SK-N-DZ (cell line): ENCODE results near the gene AOPEP.
"Not testable (repeated sequence)": the region's sequence is repeated elsewhere in the genome, so short reads cannot be mapped to it uniquely, and the experiment has no call there.

ENCODE experiments used
- DNase-seq: peaks from one replicate; pipeline ENCODE4 v3.0.0-alpha.2; 2015; ENCODE audit warnings: low spot score

The AOPEP gene

DNA sequence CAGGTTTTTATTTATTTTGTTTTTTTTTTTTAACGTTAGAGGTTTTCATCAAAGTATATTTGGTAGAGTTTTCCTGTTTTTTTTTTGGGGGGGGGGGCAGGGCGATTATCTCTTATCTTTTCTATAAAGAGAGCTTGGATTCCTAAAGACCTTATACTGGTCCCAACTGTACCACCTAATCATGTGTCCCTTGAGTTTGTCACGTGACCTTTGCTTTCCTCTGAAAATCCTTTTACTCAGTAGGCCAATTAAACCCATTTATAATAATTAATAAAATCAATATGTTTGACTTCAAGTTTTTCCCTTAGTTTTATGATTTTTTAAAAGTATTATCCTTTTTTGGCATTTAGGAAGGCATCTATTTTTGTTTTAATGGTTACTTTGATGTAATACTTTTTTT, 286.4 kb downstream of the AOPEP start:
- DNase-seq, result no peak

DNA sequence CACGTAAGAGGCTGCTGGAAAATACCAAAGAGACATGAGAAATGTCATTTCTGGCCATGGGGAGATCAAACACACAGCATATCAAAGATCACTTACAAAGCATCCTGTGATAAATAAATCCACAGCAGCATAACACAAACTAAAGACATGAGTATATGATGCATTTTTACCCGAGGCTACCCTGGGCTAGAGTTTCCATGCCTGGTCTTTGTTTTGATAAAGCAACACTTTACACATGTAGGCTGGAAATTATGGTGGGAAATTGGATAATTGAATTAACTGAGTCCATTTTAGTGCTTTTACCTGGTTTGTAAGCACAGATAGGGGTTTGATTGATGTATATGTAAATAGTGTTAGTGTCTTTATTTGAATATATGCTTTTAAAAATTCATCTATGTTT, 288.4 kb downstream of the AOPEP start:
- peak; percentile 52 for DNase-seq

DNA sequence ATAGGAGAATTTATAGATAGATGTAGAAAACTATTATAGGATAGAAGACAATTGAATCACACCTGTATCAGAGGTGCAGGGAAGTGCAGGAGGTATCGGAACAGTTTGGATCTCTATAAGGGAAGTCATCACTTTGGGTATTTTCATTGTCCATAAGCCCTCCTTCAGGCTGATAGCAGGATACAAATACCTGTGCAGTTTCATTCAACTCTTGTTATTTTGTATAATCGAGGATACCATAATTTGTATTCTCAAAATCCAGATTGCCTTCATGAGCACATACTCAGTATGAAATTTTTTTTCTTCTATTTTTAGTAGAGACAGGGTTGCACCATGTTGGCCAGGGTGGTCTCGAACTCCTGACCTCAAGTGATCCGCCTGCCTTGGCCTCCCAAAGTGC, 289.1 kb downstream of the AOPEP start:
- DNase-seq, result no peak

DNA sequence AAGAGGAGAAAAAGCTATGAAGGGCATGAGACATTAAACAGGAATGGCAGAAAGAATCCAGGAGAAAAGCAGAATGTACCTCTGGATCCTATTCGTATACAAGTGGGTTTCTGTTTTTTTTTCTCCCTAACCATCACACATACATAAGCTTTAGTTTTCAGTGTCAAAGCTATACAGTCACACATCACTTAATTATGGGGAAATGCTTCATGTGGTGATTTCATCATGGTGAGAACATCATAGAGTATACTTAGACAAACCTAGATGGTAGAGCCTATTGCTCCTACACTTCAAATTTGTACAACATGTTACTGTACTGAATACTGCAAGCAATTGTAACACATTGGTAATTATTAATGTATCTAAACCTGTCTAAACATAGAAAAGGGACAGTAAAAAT, 290.6 kb downstream of the AOPEP start:
- DNase-seq, result no peak

DNA sequence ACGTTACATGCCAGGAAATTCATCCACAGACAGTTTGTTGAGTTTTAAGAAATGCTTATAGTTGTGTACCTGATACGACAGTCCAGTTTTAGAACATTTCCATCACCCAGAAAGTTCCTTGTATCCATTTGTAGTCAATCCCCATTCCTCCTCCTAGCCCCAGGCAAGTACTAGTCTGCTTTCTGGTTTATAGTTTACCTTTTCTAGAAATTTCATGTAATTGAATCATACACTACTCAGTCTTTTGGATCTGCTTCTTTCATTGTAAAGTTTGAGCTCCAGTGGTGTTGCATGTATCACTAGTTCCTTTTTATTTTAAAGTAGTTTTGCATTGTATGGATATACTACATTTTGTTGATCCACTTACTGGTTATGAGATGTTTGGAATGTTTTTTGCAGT, 291.2 kb downstream of the AOPEP start:
- DNase-seq, result no peak

DNA sequence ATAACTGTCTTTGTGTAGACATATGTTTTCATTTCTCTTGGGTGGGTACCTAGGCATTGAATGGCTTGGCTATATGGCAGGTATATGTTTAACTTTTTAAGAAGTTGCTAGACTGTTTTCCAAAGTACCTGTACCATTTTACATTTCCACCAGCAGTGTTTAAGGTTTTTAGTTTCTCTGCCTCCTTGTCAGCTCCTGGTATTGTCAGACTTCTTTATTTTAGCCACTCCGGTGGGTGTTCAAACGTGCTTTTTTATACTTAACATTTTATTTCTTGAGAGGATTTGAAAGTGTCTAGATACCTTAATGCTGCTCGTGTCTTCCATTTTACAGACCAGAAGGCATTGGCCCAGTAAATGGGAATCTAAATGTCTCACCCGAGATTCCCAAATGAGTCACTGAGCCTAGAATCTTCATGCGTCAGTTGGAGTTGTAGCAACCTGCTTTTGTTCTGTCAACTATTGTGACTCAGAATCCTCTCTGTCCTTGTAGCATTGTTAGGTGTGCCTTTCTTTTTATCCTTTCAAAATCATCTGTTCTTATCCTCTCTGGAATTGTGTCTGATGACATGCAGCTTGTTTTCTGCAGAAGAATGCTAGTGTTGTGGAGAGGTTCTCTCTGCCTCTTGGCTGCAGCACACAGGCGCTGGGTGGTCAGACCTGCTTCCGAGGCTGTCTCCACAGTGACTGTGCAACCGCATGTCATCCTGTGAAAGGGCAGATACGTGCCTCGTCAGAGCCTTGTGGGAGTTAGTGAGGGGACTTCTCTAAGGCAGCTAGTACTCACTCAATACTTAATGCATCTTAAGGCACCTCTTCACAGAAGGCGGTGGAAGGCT, 291.8 kb downstream of the AOPEP start:
- DNase-seq, result no peak

DNA sequence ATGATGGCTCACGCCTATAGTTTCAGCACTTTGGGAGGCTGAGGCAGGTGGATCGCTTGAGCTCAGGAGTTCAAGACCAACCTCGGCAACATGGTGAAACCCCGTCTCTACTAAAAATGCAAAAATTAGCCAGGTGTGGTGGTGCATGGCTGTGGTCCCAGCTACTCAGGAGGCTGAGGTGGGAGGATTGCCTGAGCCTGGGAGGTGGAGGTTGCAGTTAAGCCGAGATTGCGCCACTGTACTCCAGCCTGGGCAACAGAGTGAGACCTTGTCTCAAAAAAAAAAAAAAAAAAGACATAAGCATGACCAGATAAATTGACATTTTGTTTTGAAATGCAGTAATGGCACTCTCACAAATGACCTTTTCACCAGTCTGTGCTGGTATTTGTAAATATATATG, 294.1 kb downstream of the AOPEP start:
- not testable (repeated sequence) for DNase-seq

DNA sequence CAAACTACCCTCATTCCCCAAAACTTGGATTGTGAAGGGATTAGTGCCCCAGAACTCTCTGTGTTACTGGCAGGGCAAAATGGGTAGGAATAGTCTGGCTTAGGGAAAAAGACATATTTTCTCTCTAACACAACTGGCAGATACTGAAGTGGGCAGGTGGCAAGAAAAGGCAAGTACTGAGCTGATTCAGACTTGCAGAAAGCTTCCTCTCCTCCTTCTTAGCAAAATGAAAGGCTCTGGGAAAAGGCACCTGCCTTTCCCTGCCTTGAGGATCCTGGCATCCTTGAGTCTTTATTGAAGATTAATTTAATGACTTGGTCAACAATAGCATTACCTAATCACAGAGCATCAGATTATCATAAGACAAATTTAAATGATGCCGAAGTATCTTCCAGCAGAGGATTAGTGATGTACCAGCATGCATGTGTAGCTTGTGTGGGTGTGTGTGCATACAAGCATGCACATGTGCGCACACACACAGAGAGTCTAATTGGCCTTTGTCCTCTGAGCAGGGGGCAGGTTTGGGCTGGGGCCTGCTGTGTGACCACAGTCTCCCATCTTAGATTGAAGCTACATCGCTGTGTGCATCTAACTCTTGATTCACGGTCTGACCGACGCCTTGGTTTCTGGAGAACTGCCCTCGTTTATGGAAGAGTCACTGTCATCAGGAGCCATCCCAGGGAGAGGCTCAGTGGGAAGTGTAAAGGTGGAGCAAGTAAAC, 294.8 kb downstream of the AOPEP start:
- DNase-seq, result no peak

DNA sequence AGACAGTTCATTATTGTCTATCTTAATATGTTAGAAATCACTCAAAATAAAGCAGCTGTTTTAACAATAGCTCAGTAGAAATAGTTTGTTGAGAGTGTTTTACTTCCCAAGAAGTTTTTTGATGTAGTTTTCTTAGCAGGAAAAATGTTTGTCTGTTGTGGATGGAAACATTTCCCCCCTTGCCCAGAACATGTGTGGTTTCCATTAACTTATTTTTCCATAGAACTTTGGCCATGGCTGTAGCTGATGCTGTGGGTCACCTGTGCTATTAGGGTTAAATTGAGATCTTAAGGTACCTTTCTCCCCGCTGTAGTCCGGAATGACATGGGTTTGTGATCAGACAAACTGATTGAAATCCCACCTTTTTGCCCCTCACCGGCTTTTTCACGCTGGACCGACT, 296.2 kb downstream of the AOPEP start:
- no peak for DNase-seq

DNA sequence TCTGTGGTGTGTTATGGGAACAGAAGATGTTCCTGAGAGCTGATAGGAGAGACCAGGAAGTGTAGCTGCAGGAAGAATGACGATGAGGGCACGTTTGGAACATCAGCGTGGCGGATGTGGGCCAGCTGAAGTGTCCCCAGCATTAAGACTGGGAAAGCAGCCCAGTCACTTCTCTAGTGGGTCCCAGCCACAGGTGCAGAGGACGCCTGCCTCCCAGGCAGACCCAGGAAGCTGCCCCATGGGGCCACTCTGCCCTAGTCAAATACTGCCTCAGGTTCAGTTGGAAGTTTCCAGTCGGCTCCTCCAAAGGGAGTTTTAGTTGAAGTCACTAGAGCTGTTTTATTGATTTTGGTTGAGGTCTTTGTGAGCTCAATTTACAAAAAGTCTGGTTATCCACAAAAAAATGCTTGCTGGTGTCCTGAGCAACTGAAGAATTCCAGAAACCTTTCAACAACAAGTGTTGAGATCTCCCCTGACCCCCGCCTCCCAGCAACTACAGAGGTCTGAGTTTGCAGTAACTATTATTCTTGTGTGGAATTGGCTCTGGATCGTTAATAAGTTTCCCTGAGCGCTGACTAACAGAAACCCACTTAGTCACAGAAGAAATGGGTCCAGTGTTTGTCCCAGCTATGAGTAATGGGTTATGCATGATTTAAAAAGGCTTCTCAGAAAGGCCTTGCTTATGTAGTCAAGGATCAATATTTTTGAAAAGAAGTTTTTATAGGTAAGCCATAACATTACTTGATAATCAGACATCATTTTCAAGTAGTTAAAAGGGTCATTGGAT, 296.9 kb downstream of the AOPEP start:
- no peak for DNase-seq

DNA sequence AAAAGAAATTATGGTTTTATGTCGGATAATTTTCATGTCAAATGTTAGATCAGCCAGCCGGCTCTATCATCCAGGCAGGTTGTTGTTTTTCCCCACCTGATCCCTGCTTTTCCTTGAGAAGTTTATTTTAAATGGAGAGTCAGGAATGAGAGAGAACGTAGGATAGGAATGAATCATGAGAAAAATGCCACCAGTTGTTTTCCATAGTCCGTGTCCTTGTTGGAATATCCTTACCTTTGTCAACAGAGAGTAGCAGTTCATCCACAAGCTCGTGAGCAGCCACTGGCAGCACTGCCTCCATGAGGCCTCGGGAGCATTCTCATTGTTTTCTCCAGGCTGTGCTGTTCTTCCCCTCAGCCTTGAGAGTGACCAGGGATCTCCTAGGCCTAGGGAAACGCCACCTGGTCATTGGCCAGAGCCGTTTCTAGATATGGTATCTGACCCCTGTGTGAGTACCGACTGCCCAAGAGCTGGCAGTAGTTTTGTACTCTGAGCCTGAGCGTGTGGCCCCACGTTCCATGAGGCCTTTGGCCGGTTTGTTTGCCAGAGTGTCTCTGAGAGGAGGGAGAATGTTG, 297.7 kb downstream of the AOPEP start:
- DNase-seq, result peak; percentile 25

DNA sequence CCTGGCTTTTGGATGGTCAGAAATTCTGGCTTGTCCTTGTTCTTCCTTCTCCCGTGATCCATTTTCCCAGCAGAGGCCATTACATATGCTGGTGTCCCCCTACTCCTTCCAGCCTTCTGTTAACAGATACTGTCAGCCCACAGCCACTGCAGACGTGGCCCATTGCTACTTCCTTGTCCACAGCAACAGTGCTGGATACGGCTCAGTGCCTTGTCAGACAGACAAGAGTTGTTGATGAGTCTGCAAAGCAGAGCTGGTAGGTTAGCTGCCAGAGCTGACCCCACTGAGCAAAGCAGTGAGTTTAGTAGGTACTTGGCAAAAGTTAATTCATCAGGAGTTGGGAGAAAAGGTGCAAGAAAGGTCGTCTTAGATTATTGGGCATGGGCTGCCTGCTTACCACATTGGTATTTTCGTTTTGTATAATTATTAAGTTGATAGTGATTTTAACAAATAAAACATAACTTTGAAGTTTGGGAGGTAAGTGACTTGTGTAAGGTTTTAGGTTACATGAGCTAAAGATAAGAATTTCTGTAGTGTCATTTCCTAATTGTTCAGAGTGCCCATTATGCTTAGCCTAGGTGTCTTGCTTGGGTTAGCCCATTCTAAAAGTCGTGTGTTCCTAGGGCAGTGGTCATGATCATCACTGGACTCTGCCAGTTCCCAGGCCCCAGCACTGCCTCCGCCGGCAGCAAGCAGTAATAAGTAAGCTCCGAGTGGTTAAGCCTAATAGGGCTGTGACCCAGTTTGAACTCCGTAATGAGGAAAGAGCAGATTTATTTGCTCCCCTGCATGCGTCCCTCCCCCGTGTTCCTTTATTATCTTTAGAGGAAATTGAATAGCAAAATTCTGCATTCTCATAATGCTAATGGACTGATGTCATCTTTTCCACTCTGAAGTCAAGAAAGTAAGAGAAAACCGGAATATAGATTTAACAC, 299.0 kb downstream of the AOPEP start:
- peak; percentile 66 for DNase-seq

DNA sequence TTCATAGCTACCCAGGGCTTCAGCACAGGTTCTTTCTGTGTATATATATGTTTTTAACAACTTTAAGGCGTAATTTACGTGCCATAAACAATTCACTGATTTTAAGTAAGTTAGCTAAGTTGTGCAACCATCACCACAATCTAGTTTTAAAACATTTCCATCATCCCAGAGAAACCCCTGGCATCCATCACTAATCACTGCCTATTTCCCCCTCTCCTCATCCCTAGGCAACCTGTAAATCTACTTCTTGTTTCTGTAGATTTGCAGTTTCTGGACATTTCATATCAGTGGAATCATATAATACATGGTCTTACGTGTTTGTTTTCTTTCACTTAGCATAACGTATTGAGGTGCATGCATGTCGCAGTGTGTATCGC, 299.6 kb downstream of the AOPEP start:
- no peak for DNase-seq

DNA sequence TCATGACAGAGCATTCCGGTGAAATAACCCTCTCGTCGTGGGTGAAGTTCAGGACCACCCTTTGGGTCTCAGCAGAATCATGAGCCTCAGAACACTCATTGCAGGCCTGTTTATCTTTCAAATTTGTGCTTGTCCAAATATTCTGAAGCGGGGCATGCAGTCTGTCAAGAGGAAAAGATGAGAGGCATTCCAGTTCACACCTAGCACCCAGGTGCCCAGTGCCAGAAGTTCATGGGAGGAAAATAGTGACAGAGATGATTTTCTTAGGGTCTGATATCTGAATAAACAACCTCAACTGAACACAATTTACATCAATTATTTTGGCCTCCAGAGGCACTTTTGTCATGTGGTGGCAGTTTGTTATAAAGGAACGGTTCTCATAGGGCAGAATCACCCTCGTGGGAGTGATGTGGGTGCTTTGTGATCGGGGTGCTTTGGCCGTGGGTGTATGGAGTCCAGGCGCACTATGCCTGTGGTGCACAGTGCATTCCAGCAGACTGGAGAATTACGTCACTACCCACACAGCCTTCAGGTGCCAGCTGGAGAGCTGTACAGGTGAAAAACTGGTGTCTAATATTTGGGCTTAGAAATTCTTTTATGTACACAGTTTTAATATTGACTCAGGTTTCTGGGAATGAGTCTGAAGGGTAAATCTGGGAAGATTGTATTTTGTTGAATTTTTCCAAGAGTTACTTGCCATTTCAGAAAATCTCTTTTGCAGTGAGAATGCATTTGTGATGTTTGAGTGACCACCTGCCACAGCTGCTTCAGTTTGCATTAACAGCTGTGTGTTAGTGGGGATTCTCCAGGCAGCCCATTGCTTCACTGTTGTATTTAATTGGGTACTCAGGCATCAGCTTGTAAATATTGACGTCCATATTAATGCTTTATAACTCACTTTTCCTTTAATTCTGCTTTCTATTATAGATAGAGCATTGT, 301.7 kb downstream of the AOPEP start:
- DNase-seq, result no peak

DNA sequence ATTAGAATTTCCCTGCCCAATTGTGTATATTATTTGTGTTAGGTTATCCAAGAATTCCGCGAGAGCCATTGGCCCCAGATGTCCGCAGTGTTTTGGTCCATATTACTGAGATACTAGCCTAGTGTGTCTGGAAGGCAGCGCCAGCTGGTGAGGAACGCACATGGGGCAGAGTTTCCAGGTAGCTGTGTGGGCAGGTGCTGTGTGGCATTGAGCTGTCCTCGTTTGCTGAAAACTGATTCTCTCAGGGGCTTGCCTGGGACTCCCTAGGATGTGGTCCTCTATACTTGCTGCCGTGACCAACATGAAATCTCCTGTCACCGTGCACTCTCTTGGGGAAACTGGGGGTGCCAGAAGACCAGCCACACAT, 302.3 kb downstream of the AOPEP start:
- no peak for DNase-seq

DNA sequence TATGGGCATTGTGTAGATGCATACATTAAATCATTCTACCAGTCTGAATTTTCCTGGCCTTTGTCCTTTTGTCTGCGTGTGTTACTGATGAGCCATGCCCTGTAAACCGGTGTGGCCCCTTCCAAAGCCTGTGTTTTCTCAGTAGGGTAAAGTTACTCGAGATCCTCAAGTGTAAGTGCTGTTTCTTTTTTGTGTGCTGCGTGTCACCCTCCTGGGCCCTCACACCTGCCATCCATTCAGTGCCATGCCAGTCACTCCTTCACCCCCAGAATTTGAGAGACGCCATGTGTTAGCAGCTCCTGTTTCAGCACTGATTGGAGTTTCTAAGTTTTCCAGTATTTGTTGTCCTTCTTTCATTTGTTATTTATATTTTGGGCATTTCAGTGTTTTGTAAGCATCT, 302.8 kb downstream of the AOPEP start:
- DNase-seq, result no peak

DNA sequence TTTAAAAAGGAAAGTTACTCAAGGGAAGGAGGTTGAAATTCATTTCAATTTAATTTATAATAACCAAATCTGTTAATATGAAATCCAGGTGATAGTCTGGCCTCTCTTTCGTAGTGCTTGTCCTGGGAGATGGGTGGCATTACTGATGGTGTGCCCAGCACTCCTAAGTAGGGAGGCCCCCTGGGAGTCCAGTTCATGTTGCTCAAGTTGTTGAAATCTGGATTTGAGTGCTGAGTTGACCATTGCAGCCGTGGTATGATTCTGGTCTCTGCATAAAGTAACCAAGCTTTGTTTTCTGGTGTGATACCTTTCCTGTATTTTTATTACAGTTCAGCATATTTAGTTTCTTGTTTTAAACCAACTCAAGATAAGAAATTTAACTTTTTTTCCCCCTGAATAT, 303.2 kb downstream of the AOPEP start:
- no peak for DNase-seq

DNA sequence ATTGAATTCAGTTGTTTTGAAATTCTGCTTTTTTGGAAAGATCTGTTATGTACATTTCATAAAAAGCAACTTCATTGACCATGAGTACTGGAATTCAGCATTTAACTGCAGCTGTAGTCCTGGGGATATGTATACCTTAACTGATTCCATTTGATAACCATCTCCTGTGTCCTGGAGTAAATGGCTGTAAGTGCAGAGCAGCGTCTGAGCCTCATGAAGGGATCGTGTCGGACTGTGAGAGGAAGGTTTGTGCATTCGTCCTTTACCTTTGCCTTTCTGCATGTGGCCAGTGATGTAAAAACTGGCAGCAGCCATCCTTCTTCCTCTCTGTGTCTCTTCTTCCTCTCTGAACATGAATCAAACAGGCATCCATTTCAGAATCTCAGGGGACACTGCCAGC, 303.8 kb downstream of the AOPEP start:
- DNase-seq, result peak; percentile 48

DNA sequence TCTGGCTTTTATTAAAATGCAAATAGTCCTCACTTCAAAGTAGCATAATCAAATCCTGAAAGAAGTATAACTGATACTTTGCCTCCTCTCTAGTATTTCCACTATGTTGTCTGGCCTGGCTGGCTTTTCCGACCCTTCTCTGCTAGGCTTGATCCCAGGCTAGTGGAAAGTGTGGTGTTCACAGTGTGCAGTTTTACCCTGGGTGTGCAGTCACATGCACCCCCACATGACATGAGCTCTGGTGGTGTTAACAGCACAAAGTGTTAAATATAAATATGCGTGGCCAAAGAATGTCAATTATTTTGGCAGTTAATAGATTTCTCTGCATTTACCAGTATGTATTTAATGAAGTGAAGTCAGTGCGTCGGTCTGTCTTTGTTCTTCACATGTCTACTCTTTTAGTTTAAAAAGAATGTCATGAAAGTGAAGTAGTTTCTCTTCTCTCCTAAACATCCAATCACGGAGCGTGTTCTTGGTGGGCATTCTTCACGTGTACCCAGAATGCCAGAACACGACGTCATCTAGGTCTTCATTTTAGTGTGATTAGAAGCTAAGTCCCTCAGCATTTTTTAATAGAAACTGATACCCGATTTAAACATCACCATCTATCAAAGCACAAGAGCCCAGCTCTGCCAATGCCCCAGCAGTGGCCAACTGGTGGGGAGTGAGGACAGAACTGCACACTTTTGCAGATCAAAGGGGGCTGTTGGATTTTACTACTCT, 304.6 kb downstream of the AOPEP start:
- DNase-seq, result no peak
